CD4-positive, alpha-beta T cell (primary cell): ENCODE measurements around the gene TMEM139. TPM values are rescaled to one million over a fixed set of nuclear protein-coding genes. Genes with fewer than 3 reads are reported as not detected.

ENCODE experiments used
- ATAC-seq: fragments of 200-7000 bp; cut with Tn5 transposase; one replicate; pipeline ENCODE4 v1.10.0; 2022; ENCODE audit warnings: mild to moderate bottlenecking; ENCODE audit not compliant: poor library complexity
- CTCF ChIA-PET: fragments of 350-600 bp; sonication (Branson Sonifier 250); formaldehyde crosslinking; loops from one replicate; lab custom pipeline; 2021; ENCODE audit warnings: antibody characterized with exemption, inconsistent platforms; lab: Charles Lee
- POLR2A ChIA-PET: fragments of 350-600 bp; sonication (Branson Sonifier 250); formaldehyde crosslinking; loops from one replicate; lab custom pipeline; 2021; ENCODE audit warnings: antibody characterized with exemption, inconsistent platforms; lab: Charles Lee
- DNase-seq, 14 experiments: peaks; one replicate each; pipeline ENCODE4 v3.0.0-alpha.2; 2013 to 2020; ENCODE audit warnings: mixed read lengths in 2 of 14
- H3K27ac ChIP-seq, 2 donors: one replicate each; pipeline versions ENCODE4 v1.5.1 to v1.7.0; 2013; ENCODE audit warnings: low read length in 2 of 2, low read depth in 1 of 2, mild to moderate bottlenecking in 1 of 2
- H3K27me3 ChIP-seq, 2 experiments: 1 replicate in 1 of 2; 2 replicates in 1 of 2; pipeline versions ENCODE4 v1.6.1 to v1.7.0; 2013; ENCODE audit warnings: low read length in 2 of 2, control low read depth in 1 of 2, mild to moderate bottlenecking in 1 of 2, moderate library complexity in 1 of 2; ENCODE audit not compliant: insufficient read depth in 2 of 2, control insufficient read depth in 1 of 2
- H3K36me3 ChIP-seq: one replicate; pipeline ENCODE4 v1.6.1; 2013; ENCODE audit warnings: low read length, control low read depth; ENCODE audit not compliant: insufficient read depth
- H3K4me1 ChIP-seq: one replicate; pipeline ENCODE4 v1.6.1; 2013; ENCODE audit warnings: low read length, control low read depth; ENCODE audit not compliant: insufficient read depth
- H3K4me3 ChIP-seq: one replicate; pipeline ENCODE4 v1.5.1; 2013; ENCODE audit warnings: mild to moderate bottlenecking, low read length, moderate library complexity
- H3K9me3 ChIP-seq, 2 experiments: 1 replicate in 1 of 2; 2 replicates in 1 of 2; pipeline versions ENCODE4 v1.6.1 to v1.7.0; 2013; ENCODE audit warnings: low read length in 2 of 2, mild to moderate bottlenecking in 2 of 2, control low read depth in 1 of 2, moderate library complexity in 1 of 2; ENCODE audit not compliant: control insufficient read depth in 1 of 2, insufficient read depth in 1 of 2
- H3K27ac Mint-ChIP-seq: one replicate; pipeline ENCODE4 v1.8.0; 2020; ENCODE audit warnings: mixed read lengths
- H3K27me3 Mint-ChIP-seq: one replicate; pipeline ENCODE4 v1.8.0; 2021; ENCODE audit warnings: mixed read lengths
- H3K36me3 Mint-ChIP-seq: one replicate; pipeline ENCODE4 v1.8.0; 2021; ENCODE audit warnings: low read depth, mixed read lengths
- H3K4me1 Mint-ChIP-seq: one replicate; pipeline ENCODE4 v1.8.0; 2021; ENCODE audit warnings: low read depth, mixed read lengths
- H3K4me3 Mint-ChIP-seq: one replicate; pipeline ENCODE4 v1.8.0; 2020; ENCODE audit warnings: mild to moderate bottlenecking, mixed read lengths
- H3K9me3 Mint-ChIP-seq: one replicate; pipeline ENCODE4 v1.8.0; 2020; ENCODE audit warnings: mixed read lengths
- intact Hi-C, 2 experiments: fragments of 100-400 bp; cut with DNase I in 1 of 2; cut with micrococcal nuclease in 1 of 2; formaldehyde crosslinking; loops; one replicate each; pipeline versions ENCODE4 v1.15.1 to v1.9.0; 2023 to 2025; cut with DNase I, micrococcal nuclease
- polyA plus RNA-seq, 2 donors: library from polyadenylated mRNA; unstranded; fragments of 120-200 nt; gene quantifications; one replicate each; pipeline ENCODE4 v1.2.1, GENCODE V29; 2013
- total RNA-seq, 174 experiments: library from RNA in 2 of 174; stranded (reverse) in 2 of 174; gene quantifications; one replicate each; pipeline ENCODE4 v1.2.3 and lab custom pipeline; 2021 to 2026
- TF ChIP-seq, protein P1 (sequence below): fragments of 200-600 bp; IDR thresholded peaks from one replicate; pipeline ENCODE4 v1.8.0; 2022; ENCODE audit warnings: antibody characterized with exemption, mild to moderate bottlenecking

TMEM139 gene
- total RNA-seq = under 1 TPM; 0.20 to 0.27 TPM
- polyA plus RNA-seq (2013, experiment 1 of 2) = 0.51 TPM
- 0.86 TPM for polyA plus RNA-seq (2013, experiment 2 of 2)
- total RNA-seq (lab: John Stamatoyannopoulos, UW) = 0 to 1.4 (median 0.29) reads per million in 172 experiments

DNA sequence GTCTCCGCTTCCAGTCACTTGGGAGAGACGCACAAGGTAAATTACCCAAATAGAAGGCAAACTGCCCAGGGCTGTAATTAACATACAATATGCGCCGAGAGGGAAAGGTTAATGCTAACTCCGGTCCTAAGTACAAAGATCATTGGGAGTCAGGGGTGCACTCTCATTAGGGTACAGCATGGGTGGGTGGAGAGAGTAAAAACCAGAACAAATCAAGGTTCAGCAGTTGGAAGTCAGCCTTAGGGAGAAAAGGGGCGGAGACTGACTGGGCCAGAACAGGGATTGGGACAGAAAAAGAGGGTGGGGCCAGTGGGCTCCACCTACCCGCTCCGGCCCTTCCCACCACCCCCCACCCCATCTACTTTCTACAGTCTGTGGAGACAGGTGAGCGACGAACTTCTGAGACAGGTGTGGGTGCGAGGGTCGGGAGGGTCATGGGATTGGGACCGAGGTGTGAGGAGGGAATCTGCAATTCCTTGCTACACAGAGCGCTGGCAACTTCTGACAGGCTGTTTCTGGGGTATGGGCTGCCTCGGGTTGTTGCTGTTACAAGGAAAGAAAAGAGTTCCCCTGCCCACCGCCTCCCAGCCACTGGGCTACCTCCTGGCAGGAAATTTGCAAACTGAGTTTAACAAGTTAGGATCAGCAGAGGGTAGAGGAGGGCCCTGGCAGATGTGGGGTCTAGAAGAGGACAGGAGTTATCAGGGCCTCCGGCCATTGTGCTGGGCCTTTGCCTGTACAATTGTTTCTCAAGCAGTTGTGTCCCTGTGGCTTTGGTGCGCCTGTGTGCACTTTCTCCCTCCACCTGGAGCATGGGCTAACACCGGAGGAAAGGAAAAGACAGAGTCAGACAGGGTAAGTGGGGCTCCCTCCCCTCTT, at the start of gene TMEM139:
TMEM139 (plus strand) TSS at position 368 of the 879 bp plus-strand sequence. CDS start 1,000 bp downstream, outside the sequence.
- TF ChIP-seq, protein P1, sequence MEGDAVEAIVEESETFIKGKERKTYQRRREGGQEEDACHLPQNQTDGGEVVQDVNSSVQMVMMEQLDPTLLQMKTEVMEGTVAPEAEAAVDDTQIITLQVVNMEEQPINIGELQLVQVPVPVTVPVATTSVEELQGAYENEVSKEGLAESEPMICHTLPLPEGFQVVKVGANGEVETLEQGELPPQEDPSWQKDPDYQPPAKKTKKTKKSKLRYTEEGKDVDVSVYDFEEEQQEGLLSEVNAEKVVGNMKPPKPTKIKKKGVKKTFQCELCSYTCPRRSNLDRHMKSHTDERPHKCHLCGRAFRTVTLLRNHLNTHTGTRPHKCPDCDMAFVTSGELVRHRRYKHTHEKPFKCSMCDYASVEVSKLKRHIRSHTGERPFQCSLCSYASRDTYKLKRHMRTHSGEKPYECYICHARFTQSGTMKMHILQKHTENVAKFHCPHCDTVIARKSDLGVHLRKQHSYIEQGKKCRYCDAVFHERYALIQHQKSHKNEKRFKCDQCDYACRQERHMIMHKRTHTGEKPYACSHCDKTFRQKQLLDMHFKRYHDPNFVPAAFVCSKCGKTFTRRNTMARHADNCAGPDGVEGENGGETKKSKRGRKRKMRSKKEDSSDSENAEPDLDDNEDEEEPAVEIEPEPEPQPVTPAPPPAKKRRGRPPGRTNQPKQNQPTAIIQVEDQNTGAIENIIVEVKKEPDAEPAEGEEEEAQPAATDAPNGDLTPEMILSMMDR = no peak
- no peak within 1 kb of the TSS for H3K27ac ChIP-seq
- H3K4me1 Mint-ChIP-seq = peaks cover 61% of the 10 kb centered on the region
- peaks cover 19% of the 10 kb centered on the region for H3K36me3 Mint-ChIP-seq
- peak within 1 kb of the TSS; percentile 40 for H3K4me3 Mint-ChIP-seq
- H3K27me3 Mint-ChIP-seq = no peaks in the 10 kb centered on the region
- peaks cover 38% of the 10 kb centered on the region for H3K4me1 ChIP-seq
- ATAC-seq (no peak), DNase-seq (no peak)
- no peaks in the 10 kb centered on the region for H3K36me3 ChIP-seq
- intact Hi-C loops = loop anchor here in 1 of 2 experiments (2.0 to 10.0 kb wide), 3 partner anchors 20 to 430 kb away; partner anchors contain the start of genes EPHA1 and EPHB6
- H3K27me3 ChIP-seq = no peaks in the 10 kb centered on the region
- H3K9me3 ChIP-seq = no peaks in the 10 kb centered on the region
- ChIA-PET CTCF (interaction anchor here (1.0 kb wide), 1 partner anchor 44 kb away, joined by 3 read pairs; no protein-coding TSS in a partner anchor), POLR2A (interaction anchor here (3.6 kb wide), 1 partner anchor 21 kb away, joined by 32 read pairs; the partner anchor contains the start of gene GSTK1)
- H3K4me3 ChIP-seq = no peak within 1 kb of the TSS
- H3K27ac Mint-ChIP-seq = no peak within 1 kb of the TSS
- H3K9me3 Mint-ChIP-seq = no peaks in the 10 kb centered on the region

DNA sequence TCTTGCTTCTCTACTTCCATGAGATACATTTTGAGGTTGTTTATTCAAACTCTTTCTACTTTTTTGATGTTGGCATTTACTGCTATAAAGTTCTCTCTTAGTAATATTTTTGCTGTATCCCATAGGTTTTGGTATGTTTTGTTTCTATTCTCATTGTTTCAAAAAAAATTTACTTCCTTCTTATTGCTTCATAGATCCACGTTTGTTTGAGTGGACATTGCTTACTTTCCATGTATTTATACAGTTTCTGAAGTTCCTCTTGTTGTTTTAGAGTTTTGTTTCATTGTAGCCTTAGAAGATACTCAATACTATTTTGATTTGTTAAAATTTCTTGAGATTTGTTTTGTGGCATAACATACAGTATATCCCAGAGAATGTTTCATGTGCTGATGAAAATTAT, 49.2 kb upstream of the TMEM139 start:
- ChIA-PET POLR2A (no interaction called here), CTCF (no interaction called here)
- H3K36me3 Mint-ChIP-seq = peaks cover 11% of the 10 kb centered on the region
- H3K27me3 Mint-ChIP-seq = peaks cover 12% of the 10 kb centered on the region
- intact Hi-C loops = no loop called here
- Histone ChIP-seq H3K4me3 (no peak overlapping the region), H3K9me3 (peaks cover 6 to 24% of the 10 kb centered on the region in 2 experiments), H3K27ac (no peak overlapping the region), H3K36me3 (no peaks in the 10 kb centered on the region), H3K4me1 (no peaks in the 10 kb centered on the region), H3K27me3 (peaks cover 4 to 6% of the 10 kb centered on the region in 2 experiments)
- TF ChIP-seq, protein P1 = no peak
- no peak for DNase-seq
- H3K4me3 Mint-ChIP-seq = no peak overlapping the region
- H3K9me3 Mint-ChIP-seq = peaks cover 17% of the 10 kb centered on the region
- ATAC-seq = no peak
- H3K4me1 Mint-ChIP-seq = peaks cover 3% of the 10 kb centered on the region
- no peak overlapping the region for H3K27ac Mint-ChIP-seq

DNA sequence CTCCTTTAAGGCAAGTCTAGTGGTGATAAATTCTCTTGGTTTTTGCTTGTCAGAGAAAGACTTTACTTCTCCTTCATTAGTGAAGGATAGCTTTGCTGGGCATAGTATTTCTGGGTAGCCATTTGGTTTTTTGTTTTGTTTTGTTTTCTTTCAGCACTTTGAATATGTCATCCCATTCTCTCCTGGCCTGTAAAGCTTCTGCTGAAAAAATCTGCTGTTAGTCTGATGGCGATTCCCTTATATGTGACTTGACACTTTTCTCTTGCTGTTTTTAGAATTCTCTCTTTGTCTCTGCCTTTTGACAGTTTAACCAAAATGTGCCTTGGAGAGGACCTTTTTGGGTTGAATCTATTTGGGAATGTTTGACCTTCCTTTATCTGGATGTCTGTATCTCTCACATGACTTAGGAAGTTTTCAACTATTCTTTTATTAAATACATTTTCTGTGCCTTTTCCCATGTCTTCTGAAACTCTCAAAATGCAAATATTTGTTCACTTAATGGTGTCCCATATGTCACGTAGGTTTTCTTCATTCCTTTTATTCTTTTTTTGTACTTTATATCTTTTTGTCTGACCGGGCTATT, 48.3 kb upstream of the TMEM139 start:
- H3K27me3 ChIP-seq = peaks cover 4 to 6% of the 10 kb centered on the region in 2 experiments
- Mint-ChIP-seq H3K27me3 (peaks cover 12% of the 10 kb centered on the region), H3K27ac (no peak overlapping the region), H3K36me3 (peaks cover 11% of the 10 kb centered on the region), H3K9me3 (peaks cover 17% of the 10 kb centered on the region), H3K4me3 (no peak overlapping the region), H3K4me1 (peaks cover 9% of the 10 kb centered on the region)
- no peak for DNase-seq
- H3K27ac ChIP-seq = no peak overlapping the region
- no peaks in the 10 kb centered on the region for H3K36me3 ChIP-seq
- H3K9me3 ChIP-seq = peaks cover 6 to 24% of the 10 kb centered on the region in 2 experiments
- CTCF ChIA-PET = no interaction called here
- H3K4me1 ChIP-seq = peaks cover 4% of the 10 kb centered on the region
- no peak overlapping the region for H3K4me3 ChIP-seq
- TF ChIP-seq, protein P1 = no peak
- ATAC-seq = no peak
- POLR2A ChIA-PET = interaction anchor here (0.6 kb wide), 1 partner anchor 203 kb away, joined by 3 read pairs; no protein-coding TSS in a partner anchor
- intact Hi-C loops = no loop called here
